ENCODE data around the gene MSANTD2.

- TF ChIP-seq, protein P1, sequence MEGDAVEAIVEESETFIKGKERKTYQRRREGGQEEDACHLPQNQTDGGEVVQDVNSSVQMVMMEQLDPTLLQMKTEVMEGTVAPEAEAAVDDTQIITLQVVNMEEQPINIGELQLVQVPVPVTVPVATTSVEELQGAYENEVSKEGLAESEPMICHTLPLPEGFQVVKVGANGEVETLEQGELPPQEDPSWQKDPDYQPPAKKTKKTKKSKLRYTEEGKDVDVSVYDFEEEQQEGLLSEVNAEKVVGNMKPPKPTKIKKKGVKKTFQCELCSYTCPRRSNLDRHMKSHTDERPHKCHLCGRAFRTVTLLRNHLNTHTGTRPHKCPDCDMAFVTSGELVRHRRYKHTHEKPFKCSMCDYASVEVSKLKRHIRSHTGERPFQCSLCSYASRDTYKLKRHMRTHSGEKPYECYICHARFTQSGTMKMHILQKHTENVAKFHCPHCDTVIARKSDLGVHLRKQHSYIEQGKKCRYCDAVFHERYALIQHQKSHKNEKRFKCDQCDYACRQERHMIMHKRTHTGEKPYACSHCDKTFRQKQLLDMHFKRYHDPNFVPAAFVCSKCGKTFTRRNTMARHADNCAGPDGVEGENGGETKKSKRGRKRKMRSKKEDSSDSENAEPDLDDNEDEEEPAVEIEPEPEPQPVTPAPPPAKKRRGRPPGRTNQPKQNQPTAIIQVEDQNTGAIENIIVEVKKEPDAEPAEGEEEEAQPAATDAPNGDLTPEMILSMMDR (IDR thresholded peaks at IDR 0.05): no peak
- no peak for TF ChIP-seq POLR2A (IDR thresholded peaks at IDR 0.05)
These were observed 1.2 kb downstream of the MSANTD2 start for GRCh38 chr11:124798991-124799347.
